ENCODE data around the gene TNFRSF1A.

GRCh38 chr12:6336079-6336888 lies 5.6 kb downstream of the TNFRSF1A start:
- no peak for TF ChIP-seq EZH2 (IDR thresholded peaks at IDR 0.05; ENCODE audit: borderline replicate concordance, low read depth, low read length)
- TF ChIP-seq FOXJ3 (CRISPR knock-in tag; IDR thresholded peaks at IDR 0.05): no peak
- TF ChIP-seq, protein P1, sequence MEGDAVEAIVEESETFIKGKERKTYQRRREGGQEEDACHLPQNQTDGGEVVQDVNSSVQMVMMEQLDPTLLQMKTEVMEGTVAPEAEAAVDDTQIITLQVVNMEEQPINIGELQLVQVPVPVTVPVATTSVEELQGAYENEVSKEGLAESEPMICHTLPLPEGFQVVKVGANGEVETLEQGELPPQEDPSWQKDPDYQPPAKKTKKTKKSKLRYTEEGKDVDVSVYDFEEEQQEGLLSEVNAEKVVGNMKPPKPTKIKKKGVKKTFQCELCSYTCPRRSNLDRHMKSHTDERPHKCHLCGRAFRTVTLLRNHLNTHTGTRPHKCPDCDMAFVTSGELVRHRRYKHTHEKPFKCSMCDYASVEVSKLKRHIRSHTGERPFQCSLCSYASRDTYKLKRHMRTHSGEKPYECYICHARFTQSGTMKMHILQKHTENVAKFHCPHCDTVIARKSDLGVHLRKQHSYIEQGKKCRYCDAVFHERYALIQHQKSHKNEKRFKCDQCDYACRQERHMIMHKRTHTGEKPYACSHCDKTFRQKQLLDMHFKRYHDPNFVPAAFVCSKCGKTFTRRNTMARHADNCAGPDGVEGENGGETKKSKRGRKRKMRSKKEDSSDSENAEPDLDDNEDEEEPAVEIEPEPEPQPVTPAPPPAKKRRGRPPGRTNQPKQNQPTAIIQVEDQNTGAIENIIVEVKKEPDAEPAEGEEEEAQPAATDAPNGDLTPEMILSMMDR (IDR thresholded peaks at IDR 0.05 in 2 of 3, conservative IDR thresholded peaks at IDR 0.05 in 1 of 3; ENCODE audit: insufficient read depth in 2 of 3, low read depth in 1 of 3, low read length in 3 of 3): no peak
- no peak; the same call in 1 of the 2 replicates for TF ChIP-seq FOXP4 (CRISPR knock-in tag; IDR thresholded peaks at IDR 0.05; ENCODE audit: borderline replicate concordance)
- TF ChIP-seq ZBTB17 (CRISPR knock-in tag; IDR thresholded peaks at IDR 0.05): no peak
- TF ChIP-seq ZBTB1 (CRISPR knock-in tag; IDR thresholded peaks at IDR 0.05; ENCODE audit: borderline replicate concordance, low read depth): no peak
- TF ChIP-seq POLR2AphosphoS5 (IDR thresholded peaks at IDR 0.05; ENCODE audit: control insufficient read depth, insufficient read depth, low read depth, low read length): peak; percentile 46
- TF ChIP-seq YY1 (IDR thresholded peaks at IDR 0.05; ENCODE audit: borderline replicate concordance in 1 of 3, control insufficient read depth in 1 of 3, extremely low read depth in 1 of 3, insufficient read depth in 3 of 3, insufficient read length in 1 of 3, insufficient replicate concordance in 2 of 3, low read depth in 1 of 3, low read length in 2 of 3): no peak
- TF ChIP-seq PHF8 (IDR thresholded peaks at IDR 0.05; ENCODE audit: borderline replicate concordance, low read length): peak; percentile 42; the same call in 1 of the 2 replicates
- peak; percentile 63 for TF ChIP-seq TAF1 (IDR thresholded peaks at IDR 0.05; ENCODE audit: control insufficient read depth, extremely low read depth, insufficient read depth, low read length, severe bottlenecking)
- no peak for TF ChIP-seq CBX1 (IDR thresholded peaks at IDR 0.05; ENCODE audit: low read depth)
- no peak for TF ChIP-seq BRCA1 (IDR thresholded peaks at IDR 0.05)
- TF ChIP-seq BRCA1 (CRISPR knock-in tag; IDR thresholded peaks at IDR 0.05): no peak
- TF ChIP-seq RUNX1 (IDR thresholded peaks at IDR 0.05; ENCODE audit: low read depth): no peak
- no peak for TF ChIP-seq ELK3 (CRISPR knock-in tag; IDR thresholded peaks at IDR 0.05)

Data from K562 (cell line).